Measurements from ENCODE around the gene SLC6A17. TPM values are rescaled to one million over a fixed set of nuclear protein-coding genes. Genes with fewer than 3 reads are reported as not detected.

SLC6A17 gene
- total RNA-seq, 1 donor from 2014 or later: 0.02 TPM

GRCh38 chr1:110172001-110172400 lies 21.7 kb downstream of the SLC6A17 start:
- intact Hi-C loops (cut with micrococcal nuclease): no loop called here

DNA sequence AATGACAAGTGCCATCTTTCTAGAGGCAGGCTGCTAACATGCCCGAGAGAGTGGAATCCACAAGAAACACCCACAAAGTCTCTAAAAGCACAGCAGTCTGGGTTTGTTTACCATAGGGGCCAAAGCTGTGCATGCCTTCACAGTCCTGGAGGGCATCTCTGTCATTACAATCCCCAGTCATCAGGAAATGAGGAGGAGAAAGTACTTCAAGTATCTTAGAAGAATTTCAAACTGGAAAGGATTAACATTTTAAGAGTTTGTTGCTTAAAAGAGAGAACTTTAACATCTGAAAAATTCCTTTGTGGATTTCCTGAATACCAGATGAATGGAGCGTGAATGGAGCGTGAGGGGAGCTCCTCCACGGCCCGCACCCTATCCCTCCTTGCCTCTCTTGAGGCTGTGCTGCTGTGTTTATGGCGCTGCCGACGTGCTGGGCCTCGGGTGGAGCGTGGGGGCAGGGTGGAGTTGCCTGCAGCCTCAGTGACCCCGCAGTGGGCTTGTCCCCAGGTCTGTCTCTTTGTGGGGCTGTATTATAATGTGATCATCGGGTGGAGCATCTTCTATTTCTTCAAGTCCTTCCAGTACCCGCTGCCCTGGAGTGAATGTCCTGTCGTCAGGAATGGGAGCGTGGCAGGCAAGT lies 23.3 kb downstream of the SLC6A17 start:
- intact Hi-C loops (cut with micrococcal nuclease): no loop called here

GRCh38 chr1:110174961-110175360 lies 24.7 kb downstream of the SLC6A17 start:
- intact Hi-C loops (cut with micrococcal nuclease): no loop called here

GRCh38 chr1:110176299-110176956 lies 26.1 kb downstream of the SLC6A17 start:
- intact Hi-C loops (cut with micrococcal nuclease): no loop called here

- intact Hi-C loops (cut with micrococcal nuclease): no loop called here
These were observed 27.5 kb downstream of the SLC6A17 start for GRCh38 chr1:110177775-110178174.

- intact Hi-C loops (cut with micrococcal nuclease): no loop called here
These were observed 33.4 kb downstream of the SLC6A17 start for GRCh38 chr1:110183642-110184167.

- intact Hi-C loops (cut with micrococcal nuclease): no loop called here
These were observed 34.2 kb downstream of the SLC6A17 start for GRCh38 chr1:110184446-110184845.

GRCh38 chr1:110185181-110185580 lies 34.9 kb downstream of the SLC6A17 start:
- intact Hi-C loops (cut with micrococcal nuclease): no loop called here

DNA sequence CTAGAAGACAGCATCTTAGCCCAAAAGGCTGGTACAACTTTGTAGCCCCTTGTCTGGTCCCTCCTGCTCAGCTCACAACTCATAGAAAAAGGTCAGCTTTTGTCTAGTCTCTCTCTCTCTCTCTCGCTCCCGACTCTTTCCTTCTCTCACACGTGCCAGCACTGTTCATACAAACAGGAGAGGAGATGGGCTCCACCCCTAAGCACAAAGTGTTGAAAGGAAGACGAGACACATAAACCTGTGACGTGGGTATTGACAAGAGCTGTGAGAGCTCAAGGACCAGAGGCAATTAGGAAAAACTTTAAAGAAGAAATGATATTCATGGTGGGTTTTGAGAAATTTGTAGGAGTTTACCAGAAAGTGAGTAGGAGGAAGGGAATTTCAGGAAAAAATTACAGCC lies 36.3 kb downstream of the SLC6A17 start:
- intact Hi-C loops (cut with micrococcal nuclease): no loop called here

DNA sequence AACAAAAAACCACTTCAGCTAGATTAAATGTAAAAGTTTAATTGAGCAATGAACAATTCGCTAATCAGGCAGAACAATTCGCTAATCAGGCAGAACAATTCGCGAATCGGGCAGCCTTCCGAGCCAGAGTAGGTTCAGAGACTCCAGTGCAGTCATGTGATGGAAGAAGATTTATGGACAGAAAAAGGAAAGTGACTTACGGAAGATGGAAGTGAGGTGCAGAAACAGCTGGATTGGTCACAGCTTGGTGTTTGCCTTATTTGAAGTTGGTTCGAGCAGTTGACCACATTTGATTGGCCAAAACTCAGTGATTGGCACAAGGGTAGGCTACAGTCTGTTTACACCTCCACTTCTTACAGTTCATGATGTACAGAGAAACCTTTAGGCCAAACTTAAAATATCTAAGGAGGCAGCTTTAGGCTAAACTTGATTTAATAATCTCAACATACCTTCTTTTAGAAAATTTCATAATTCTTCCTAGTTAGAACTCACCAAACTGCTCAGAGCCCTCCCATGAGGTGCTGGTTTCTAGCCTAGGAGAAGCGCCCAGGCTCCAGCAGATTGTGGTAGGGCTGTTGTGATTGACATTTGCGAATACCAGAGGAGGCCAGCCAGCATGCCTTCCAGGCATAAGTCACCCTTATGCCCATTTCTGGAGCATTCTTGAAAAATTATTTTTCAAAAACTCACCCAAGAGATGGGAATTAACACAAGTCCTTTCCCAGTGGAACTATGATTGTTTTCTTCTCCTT lies 37.0 kb downstream of the SLC6A17 start:
- intact Hi-C loops (cut with micrococcal nuclease): no loop called here

GRCh38 chr1:110188035-110188618 lies 37.8 kb downstream of the SLC6A17 start:
- intact Hi-C loops (cut with micrococcal nuclease): no loop called here

GRCh38 chr1:110189181-110189580 lies 38.9 kb downstream of the SLC6A17 start:
- intact Hi-C loops (cut with micrococcal nuclease): no loop called here

DNA sequence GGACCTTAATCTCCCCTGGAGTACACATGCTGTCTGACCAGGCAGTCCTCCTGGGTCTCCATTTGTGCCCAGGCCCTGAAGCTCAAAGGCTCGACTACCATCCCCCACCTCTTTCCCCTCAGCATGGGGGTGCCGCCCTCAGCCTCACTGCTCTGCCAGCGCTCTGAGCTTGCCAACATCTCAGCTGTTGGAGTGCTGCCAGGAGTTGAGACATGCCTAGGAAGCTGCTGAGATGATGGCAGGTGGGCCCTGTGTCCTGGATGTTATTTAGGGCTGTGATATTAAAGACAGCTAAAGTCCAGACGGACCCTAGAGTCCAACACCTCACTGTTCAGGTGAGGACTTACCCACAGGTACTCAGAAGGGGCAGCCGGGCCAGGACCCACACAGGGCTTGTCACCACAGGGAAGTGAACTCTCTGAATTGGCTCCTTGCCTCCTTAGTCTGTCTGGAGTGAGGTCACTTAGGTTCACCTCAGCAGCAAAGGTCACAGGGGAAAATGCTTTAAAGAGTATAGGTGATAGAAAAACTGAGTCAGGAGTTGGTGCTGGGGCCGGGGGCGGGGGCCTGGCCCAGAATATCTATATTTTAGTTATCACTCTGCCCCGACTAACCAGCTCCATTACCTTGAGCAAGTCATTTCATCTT lies 40.1 kb downstream of the SLC6A17 start:
- intact Hi-C loops (cut with micrococcal nuclease): no loop called here

DNA sequence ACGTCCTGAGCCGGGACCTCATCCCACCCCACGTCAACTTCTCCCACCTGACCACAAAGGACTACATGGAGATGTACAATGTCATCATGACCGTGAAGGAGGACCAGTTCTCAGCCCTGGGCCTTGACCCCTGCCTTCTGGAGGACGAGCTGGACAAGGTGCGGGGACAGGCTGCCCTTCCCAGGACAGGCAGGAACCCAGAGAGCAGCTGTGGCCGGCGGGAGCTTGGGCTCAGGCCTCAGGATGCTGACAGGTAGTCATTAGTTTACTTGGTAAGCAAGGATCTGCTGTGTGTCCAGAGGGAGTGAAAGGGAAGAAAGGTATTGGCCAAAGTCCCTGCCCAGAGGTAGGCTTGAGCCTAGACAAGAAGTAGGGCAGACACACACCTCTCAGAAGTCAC lies 42.2 kb downstream of the SLC6A17 start:
- intact Hi-C loops (cut with micrococcal nuclease): no loop called here

GRCh38 chr1:110195196-110195595 lies 44.9 kb downstream of the SLC6A17 start:
- intact Hi-C loops (cut with micrococcal nuclease): no loop called here

DNA sequence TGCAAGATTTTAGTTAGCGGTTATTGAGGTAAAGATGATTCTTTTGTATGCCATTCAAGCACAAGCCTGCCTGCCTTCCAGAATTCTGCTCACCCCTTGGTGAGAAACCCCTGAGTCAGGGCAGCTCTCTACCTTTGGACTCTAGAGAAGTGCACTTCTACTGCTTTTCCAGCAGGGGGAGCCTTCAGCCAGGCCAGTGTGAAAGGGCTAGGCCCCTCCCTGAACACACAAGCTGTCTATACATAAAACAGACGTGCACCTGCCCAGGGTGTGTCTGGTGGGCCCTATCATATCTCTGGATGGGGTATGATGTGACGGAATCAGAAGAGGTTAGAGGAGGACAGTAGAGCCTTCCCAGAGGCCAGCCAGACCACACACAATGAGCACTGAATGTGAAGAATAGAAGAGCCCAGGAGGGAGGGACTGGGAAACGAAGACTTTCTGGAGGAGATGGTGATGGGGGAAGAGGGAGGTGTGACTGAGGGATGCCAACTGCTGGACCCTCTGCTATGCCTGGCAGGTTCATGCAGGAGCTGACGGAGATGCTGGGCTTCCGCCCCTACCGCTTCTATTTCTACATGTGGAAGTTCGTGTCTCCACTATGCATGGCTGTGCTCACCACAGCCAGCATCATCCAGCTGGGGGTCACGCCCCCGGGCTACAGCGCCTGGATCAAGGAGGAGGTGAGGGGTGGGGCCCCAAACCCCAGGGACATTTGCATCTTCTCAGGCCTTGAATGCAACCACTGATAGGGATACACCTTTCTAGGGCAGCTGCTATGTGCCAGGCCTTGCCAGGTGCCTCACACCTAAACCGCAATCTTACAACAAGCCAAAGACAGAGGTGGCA lies 46.8 kb downstream of the SLC6A17 start:
- intact Hi-C loops (cut with micrococcal nuclease): loop anchor here (1.0 kb wide), 2 partner anchors 263 to 299 kb away; no protein-coding TSS in a partner anchor

DNA sequence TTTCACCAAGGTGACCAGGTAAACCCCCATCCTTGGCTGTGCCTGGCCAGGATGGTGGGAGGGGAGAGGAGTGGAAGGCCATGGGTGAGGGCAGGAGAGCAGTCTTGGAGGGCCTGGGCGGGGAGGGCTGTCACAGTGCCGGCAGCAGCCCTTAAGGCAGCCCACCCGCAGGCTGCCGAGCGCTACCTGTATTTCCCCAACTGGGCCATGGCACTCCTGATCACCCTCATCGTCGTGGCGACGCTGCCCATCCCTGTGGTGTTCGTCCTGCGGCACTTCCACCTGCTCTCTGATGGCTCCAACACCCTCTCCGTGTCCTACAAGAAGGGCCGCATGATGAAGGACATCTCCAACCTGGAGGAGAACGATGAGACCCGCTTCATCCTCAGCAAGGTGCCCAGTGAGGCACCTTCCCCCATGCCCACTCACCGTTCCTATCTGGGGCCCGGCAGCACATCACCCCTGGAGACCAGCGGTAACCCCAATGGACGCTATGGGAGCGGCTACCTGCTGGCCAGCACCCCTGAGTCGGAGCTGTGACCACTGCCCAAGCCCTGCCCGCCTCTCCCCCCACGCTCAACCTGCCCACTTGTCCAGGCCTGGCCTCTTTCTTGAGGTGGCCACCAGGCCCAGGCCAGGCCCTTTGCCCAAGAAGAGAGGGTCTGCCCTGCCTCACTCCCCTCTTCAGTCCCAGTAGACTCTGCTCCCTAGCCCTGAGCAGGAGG lies 47.8 kb downstream of the SLC6A17 start:
- intact Hi-C loops (cut with micrococcal nuclease): loop anchor here (1.0 kb wide), 2 partner anchors 262 to 298 kb away; no protein-coding TSS in a partner anchor

GRCh38 chr1:110198746-110199145 lies 48.5 kb downstream of the SLC6A17 start:
- intact Hi-C loops (cut with micrococcal nuclease): no loop called here

GRCh38 chr1:110200190-110200589 lies 49.9 kb downstream of the SLC6A17 start:
- intact Hi-C loops (cut with micrococcal nuclease): loop anchor here (10.0 kb wide), 1 partner anchor 585 kb away; no protein-coding TSS in a partner anchor

Data from T-helper 2 cell treated with Interferon-gamma antibody and Interleukin-4, amounts not matched to agents 100 ng/mL and 5 ng/mL, for 36 hours (primary cell).